SK-N-SH treated with all-trans-retinoic acid at 6 μM for 48 hours (cell line): ENCODE data around the gene IL23R.

Experiments used
- ATAC-seq: fragments of 200-7000 bp; cut with Tn5 transposase; 3 replicates; pipeline ENCODE4 v1.9.1; 2020; ENCODE audit warnings: mild to moderate bottlenecking, moderate library complexity
- ARNTL ChIP-seq: fragments of 450-650 bp; formaldehyde crosslinking; IDR thresholded peaks from 2 replicates; pipeline ENCODE4 v1.5.0; 2020; ENCODE audit warnings: low read depth, mild to moderate bottlenecking, moderate library complexity, borderline replicate concordance
- CREB5 ChIP-seq: fragments of 250-450 bp; sonication (Bioruptor Pico); IDR thresholded peaks from 2 replicates; pipeline ENCODE4 v1.5.1; 2020; ENCODE audit warnings: low read depth, mild to moderate bottlenecking, moderate library complexity
- CSDC2 ChIP-seq: fragments of 250-450 bp; sonication (Bioruptor Pico); IDR thresholded peaks from 2 replicates; pipeline ENCODE4 v1.5.0; 2020; ENCODE audit warnings: mild to moderate bottlenecking, moderate library complexity
- CSRNP3 ChIP-seq: fragments of 250-450 bp; sonication (Bioruptor Pico); IDR thresholded peaks from 2 replicates; pipeline ENCODE4 v1.5.1; 2021; ENCODE audit warnings: mild to moderate bottlenecking, moderate library complexity
- ESRRG ChIP-seq: fragments of 250-450 bp; sonication (Bioruptor Pico); IDR thresholded peaks from 2 replicates; pipeline ENCODE4 v1.6.1; 2021; ENCODE audit warnings: mild to moderate bottlenecking
- GLIS3 ChIP-seq: fragments of 250-450 bp; sonication (Bioruptor Pico); IDR thresholded peaks from 2 replicates; pipeline ENCODE4 v1.5.0; 2020; ENCODE audit warnings: mild to moderate bottlenecking, moderate library complexity
- ISL1 ChIP-seq: fragments of 250-450 bp; sonication (Bioruptor Pico); IDR thresholded peaks from 2 replicates; pipeline ENCODE4 v2.1.2; 2022; ENCODE audit warnings: mild to moderate bottlenecking, moderate library complexity
- OSR1 ChIP-seq: fragments of 250-450 bp; sonication (Bioruptor Pico); IDR thresholded peaks from 2 replicates; pipeline ENCODE4 v1.8.0; 2022; ENCODE audit warnings: moderate library complexity, mild to moderate bottlenecking, inconsistent platforms
- PATZ1 ChIP-seq: fragments of 250-450 bp; sonication (Bioruptor Pico); IDR thresholded peaks from 2 replicates; pipeline ENCODE4 v1.8.0; 2020; ENCODE audit warnings: mild to moderate bottlenecking, moderate library complexity, borderline replicate concordance
- POU6F1 ChIP-seq: fragments of 250-450 bp; sonication (Bioruptor Pico); IDR thresholded peaks from 2 replicates; pipeline ENCODE4 v1.8.0; 2021; ENCODE audit warnings: low read depth, mild to moderate bottlenecking, moderate library complexity, borderline replicate concordance
- RARB ChIP-seq: fragments of 250-450 bp; sonication (Bioruptor Pico); IDR thresholded peaks from 2 replicates; pipeline ENCODE4 v1.8.0; 2021; ENCODE audit warnings: mild to moderate bottlenecking, moderate library complexity
- TCF4 ChIP-seq: fragments of 250-450 bp; sonication (Bioruptor Pico); IDR thresholded peaks from 2 replicates; pipeline ENCODE4 v1.8.0; 2021; ENCODE audit warnings: mild to moderate bottlenecking, moderate library complexity, borderline replicate concordance
- TOX ChIP-seq: fragments of 250-450 bp; sonication (Bioruptor Pico); IDR thresholded peaks from 2 replicates; pipeline ENCODE4 v1.8.0; 2021; ENCODE audit warnings: mild to moderate bottlenecking, moderate library complexity, borderline replicate concordance
- TSHZ2 ChIP-seq: fragments of 250-450 bp; sonication (Bioruptor Pico); IDR thresholded peaks from 2 replicates; pipeline ENCODE4 v1.5.0; 2020; ENCODE audit warnings: mild to moderate bottlenecking, moderate library complexity
- ZC3H10 ChIP-seq: fragments of 250-450 bp; sonication (Bioruptor Pico); IDR thresholded peaks from 2 replicates; pipeline ENCODE4 v1.5.1; 2021; ENCODE audit warnings: mild to moderate bottlenecking, moderate library complexity
- ZFP3 ChIP-seq: fragments of 250-450 bp; sonication (Bioruptor Pico); IDR thresholded peaks from 2 replicates; pipeline ENCODE4 v1.5.0; 2020; ENCODE audit warnings: mild to moderate bottlenecking, moderate library complexity
- ZFP30 ChIP-seq: fragments of 450-650 bp; formaldehyde crosslinking; IDR thresholded peaks from 2 replicates; pipeline ENCODE4 v1.5.0; 2022; ENCODE audit warnings: mild to moderate bottlenecking, moderate library complexity
- ZNF565 ChIP-seq: fragments of 450-650 bp; formaldehyde crosslinking; conservative IDR thresholded peaks from 2 replicates; pipeline ENCODE4 v1.5.0; 2020; ENCODE audit warnings: low read depth, mild to moderate bottlenecking, moderate library complexity
- ZNF70 ChIP-seq: fragments of 450-650 bp; formaldehyde crosslinking; IDR thresholded peaks from 2 replicates; pipeline ENCODE4 v1.5.0; 2020; ENCODE audit warnings: mild to moderate bottlenecking, moderate library complexity
- ZNF8 ChIP-seq: fragments of 450-650 bp; formaldehyde crosslinking; IDR thresholded peaks from 2 replicates; pipeline ENCODE4 v1.5.0; 2020; ENCODE audit warnings: mild to moderate bottlenecking, moderate library complexity

The IL23R gene

GRCh38 chr1:67226688-67227087, 60.4 kb downstream of the IL23R start:
- no peak for ATAC-seq
- TF ChIP-seq ESRRG (CRISPR knock-in tag) (no peak), ZFP30 (CRISPR knock-in tag) (no peak), GLIS3 (no peak), CREB5 (CRISPR knock-in tag) (no peak), CSDC2 (CRISPR knock-in tag) (no peak), ISL1 (CRISPR knock-in tag) (no peak), ZNF8 (CRISPR knock-in tag) (no peak), ZNF565 (CRISPR knock-in tag) (no peak), POU6F1 (CRISPR knock-in tag) (no peak), ZNF70 (CRISPR knock-in tag) (no peak), PATZ1 (CRISPR knock-in tag) (no peak), TCF4 (CRISPR knock-in tag) (no peak), OSR1 (CRISPR knock-in tag) (no peak), TSHZ2 (no peak), TOX (CRISPR knock-in tag) (no peak), CSRNP3 (CRISPR knock-in tag) (no peak), RARB (no peak), ARNTL (CRISPR knock-in tag) (no peak), ZC3H10 (CRISPR knock-in tag) (no peak), ZFP3 (CRISPR knock-in tag) (no peak)
- TF ChIP-seq, all 23 proteins: peak for 0

GRCh38 chr1:67227196-67227595, 60.9 kb downstream of the IL23R start:
- ATAC-seq, result no peak
- TF ChIP-seq CSDC2 (CRISPR knock-in tag) (no peak), TOX (CRISPR knock-in tag) (no peak), ZNF8 (CRISPR knock-in tag) (no peak), PATZ1 (CRISPR knock-in tag) (no peak), POU6F1 (CRISPR knock-in tag) (no peak), CREB5 (CRISPR knock-in tag) (no peak), ZFP3 (CRISPR knock-in tag) (no peak), ZNF565 (CRISPR knock-in tag) (no peak), GLIS3 (no peak)
